ENCODE data around the gene CHST8.

The CHST8 gene

DNA sequence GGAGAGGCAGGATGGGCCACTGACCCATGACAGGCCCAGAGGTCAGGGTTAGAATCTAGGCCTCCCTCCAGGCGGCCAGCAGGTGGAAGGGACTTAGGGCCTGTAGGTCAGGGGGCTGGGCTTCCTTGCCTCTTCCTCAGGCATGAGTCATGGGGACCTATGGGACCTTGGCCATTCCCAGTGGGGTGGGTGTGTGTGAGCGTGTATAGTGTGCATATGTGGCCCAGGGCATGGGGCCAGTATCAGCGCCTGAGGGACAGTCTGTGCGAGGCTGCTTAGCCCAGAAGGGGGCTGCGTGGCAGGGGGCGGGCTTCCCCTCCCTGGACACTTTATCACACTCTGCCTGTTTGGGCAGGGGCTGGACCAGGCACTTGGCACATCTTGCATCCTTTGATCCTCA is 188.2 kb downstream of the CHST8 start:
- H3K27me3 ChIP-seq (ENCODE audit: low read length): no peaks in the 10 kb centered on the region
- H4K20me1 ChIP-seq (ENCODE audit: low read depth, low read length): no peaks in the 10 kb centered on the region
- H3K9me3 ChIP-seq (ENCODE audit: insufficient read depth, low read length): no peaks in the 10 kb centered on the region
- H3K79me2 ChIP-seq (ENCODE audit: insufficient read depth, low read length): no peaks in the 10 kb centered on the region
- no peak overlapping the region for H2AFZ ChIP-seq (ENCODE audit: low read depth, low read length, severe bottlenecking)
- no peaks in the 10 kb centered on the region for H3K36me3 ChIP-seq (ENCODE audit: low read length)
- TF ChIP-seq CTCF (IDR thresholded peaks at IDR 0.05; ENCODE audit: insufficient read depth, low read length, poor library complexity, severe bottlenecking): no peak
- TF ChIP-seq EZH2phosphoT487 (conservative IDR thresholded peaks at IDR 0.05; ENCODE audit: low read length): no peak
- no peaks in the 10 kb centered on the region for H3K9me2 ChIP-seq (replicated peaks; ENCODE audit: insufficient read depth, low read length)
- H3K9ac ChIP-seq (ENCODE audit: low read length): no peak overlapping the region
- no peak overlapping the region for H3K4me2 ChIP-seq (ENCODE audit: low read depth, low read length, poor library complexity, severe bottlenecking)
- H3K4me3 ChIP-seq (ENCODE audit: insufficient read depth, low read length, poor library complexity, severe bottlenecking): no peak overlapping the region
- H3F3A ChIP-seq (ENCODE audit: insufficient read depth): no peaks in the 10 kb centered on the region
- H3K27ac ChIP-seq (ENCODE audit: low read depth, low read length): no peak overlapping the region

GRCh38 chr19:33810821-33811220 is 189.1 kb downstream of the CHST8 start:
- no peaks in the 10 kb centered on the region for H3K79me2 ChIP-seq (ENCODE audit: insufficient read depth, low read length)
- H3K36me3 ChIP-seq (ENCODE audit: low read length): no peaks in the 10 kb centered on the region
- no peaks in the 10 kb centered on the region for H3F3A ChIP-seq (ENCODE audit: insufficient read depth)
- H3K4me3 ChIP-seq (ENCODE audit: insufficient read depth, low read length, poor library complexity, severe bottlenecking): no peak overlapping the region
- no peaks in the 10 kb centered on the region for H4K20me1 ChIP-seq (ENCODE audit: low read depth, low read length)
- no peaks in the 10 kb centered on the region for H3K9me2 ChIP-seq (replicated peaks; ENCODE audit: insufficient read depth, low read length)
- no peak for TF ChIP-seq EZH2phosphoT487 (conservative IDR thresholded peaks at IDR 0.05; ENCODE audit: low read length)
- no peak for TF ChIP-seq CTCF (IDR thresholded peaks at IDR 0.05; ENCODE audit: insufficient read depth, low read length, poor library complexity, severe bottlenecking)
- no peak overlapping the region for H3K9ac ChIP-seq (ENCODE audit: low read length)
- no peak overlapping the region for H3K27ac ChIP-seq (ENCODE audit: low read depth, low read length)
- H3K27me3 ChIP-seq (ENCODE audit: low read length): no peaks in the 10 kb centered on the region
- no peak overlapping the region for H3K4me2 ChIP-seq (ENCODE audit: low read depth, low read length, poor library complexity, severe bottlenecking)
- no peaks in the 10 kb centered on the region for H3K9me3 ChIP-seq (ENCODE audit: insufficient read depth, low read length)
- H2AFZ ChIP-seq (ENCODE audit: low read depth, low read length, severe bottlenecking): no peak overlapping the region

- Histone ChIP-seq H3K27me3 (ENCODE audit: low read length) (no peaks in the 10 kb centered on the region), H4K20me1 (ENCODE audit: low read depth, low read length) (no peaks in the 10 kb centered on the region), H3K9me2 (replicated peaks; ENCODE audit: insufficient read depth, low read length) (no peaks in the 10 kb centered on the region), H3K9me3 (ENCODE audit: insufficient read depth, low read length) (no peaks in the 10 kb centered on the region), H3K79me2 (ENCODE audit: insufficient read depth, low read length) (no peaks in the 10 kb centered on the region), H3F3A (ENCODE audit: insufficient read depth) (no peaks in the 10 kb centered on the region), H3K4me2 (ENCODE audit: low read depth, low read length, poor library complexity, severe bottlenecking) (no peak overlapping the region), H2AFZ (ENCODE audit: low read depth, low read length, severe bottlenecking) (no peak overlapping the region), H3K27ac (ENCODE audit: low read depth, low read length) (no peak overlapping the region), H3K4me3 (ENCODE audit: insufficient read depth, low read length, poor library complexity, severe bottlenecking) (no peak overlapping the region), H3K36me3 (ENCODE audit: low read length) (no peaks in the 10 kb centered on the region), H3K9ac (ENCODE audit: low read length) (no peak overlapping the region)
- no peak for TF ChIP-seq EZH2phosphoT487 (conservative IDR thresholded peaks at IDR 0.05; ENCODE audit: low read length)
- no peak for TF ChIP-seq CTCF (IDR thresholded peaks at IDR 0.05; ENCODE audit: insufficient read depth, low read length, poor library complexity, severe bottlenecking)
These were observed 189.5 kb downstream of the CHST8 start for GRCh38 chr19:33811246-33811645.
